ENCODE measurements around the gene HOOK2. TPM values are rescaled to one million over a fixed set of nuclear protein-coding genes. Genes with fewer than 3 reads are reported as not detected.

HOOK2 gene
- 9.1 to 13.2 TPM (median 10.1 TPM) in 5 replicates for total RNA-seq (2022; extraction: Qiagen RNA extraction; ENCODE audit: low read depth)

DNA sequence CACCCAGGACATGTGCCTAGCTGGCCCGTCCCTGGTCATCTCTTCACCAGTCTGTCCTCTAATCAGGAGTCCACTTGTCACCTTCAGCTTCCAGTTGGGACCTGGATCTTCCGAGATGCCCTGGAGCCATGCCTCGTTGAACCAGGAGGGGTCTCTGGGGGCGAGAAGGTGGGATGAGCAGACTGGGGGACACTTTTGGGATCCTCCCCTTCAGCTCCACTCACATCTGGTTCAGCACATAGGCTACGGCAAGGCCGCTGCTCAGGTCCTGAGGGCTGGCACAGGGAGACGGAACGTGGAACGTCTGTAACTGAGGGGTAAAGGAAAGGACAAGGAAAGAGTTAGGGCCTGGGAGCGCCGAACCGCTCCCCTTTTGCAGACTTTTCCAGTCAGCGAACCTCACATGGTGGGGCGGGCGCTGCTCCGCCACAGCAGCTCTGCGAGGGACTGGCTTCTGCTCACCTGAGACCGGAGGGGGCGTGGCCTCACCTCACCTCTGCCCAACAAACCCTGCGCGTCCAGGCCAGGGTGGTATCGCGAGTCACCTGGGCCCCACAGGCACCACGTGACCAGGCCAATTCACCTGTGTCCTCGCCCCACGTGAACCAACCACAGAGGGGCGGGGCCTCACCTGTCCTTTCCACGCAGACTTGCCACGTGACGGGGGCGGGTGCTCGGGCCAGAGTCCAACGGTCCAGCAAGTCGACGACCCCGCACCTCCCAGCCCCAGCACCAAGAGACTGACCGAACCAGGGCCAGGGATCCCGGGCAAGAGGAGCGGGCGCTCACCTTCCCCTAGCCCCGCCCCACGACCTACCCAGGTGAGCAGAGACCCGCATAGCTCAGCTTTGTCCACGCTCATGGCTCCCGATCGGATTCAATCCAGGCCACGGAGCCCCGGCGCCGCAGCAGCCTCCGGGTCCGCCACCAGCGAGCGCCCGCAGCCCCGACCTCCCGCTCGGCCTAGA is at the start of gene HOOK2:
Gene HOOK2, minus strand, starts transcription at position 965 of the 968 bp plus-strand sequence. Its CDS starts 103 bp downstream, at position 862.

GRCh38 chr19:12806242-12807081 is 31.1 kb upstream of the HOOK2 start, which contains the start of gene RNASEH2A:
RNASEH2A (plus strand) TSS chr19:12806584; CDS start chr19:12806674, 90 bp downstream.

DNA sequence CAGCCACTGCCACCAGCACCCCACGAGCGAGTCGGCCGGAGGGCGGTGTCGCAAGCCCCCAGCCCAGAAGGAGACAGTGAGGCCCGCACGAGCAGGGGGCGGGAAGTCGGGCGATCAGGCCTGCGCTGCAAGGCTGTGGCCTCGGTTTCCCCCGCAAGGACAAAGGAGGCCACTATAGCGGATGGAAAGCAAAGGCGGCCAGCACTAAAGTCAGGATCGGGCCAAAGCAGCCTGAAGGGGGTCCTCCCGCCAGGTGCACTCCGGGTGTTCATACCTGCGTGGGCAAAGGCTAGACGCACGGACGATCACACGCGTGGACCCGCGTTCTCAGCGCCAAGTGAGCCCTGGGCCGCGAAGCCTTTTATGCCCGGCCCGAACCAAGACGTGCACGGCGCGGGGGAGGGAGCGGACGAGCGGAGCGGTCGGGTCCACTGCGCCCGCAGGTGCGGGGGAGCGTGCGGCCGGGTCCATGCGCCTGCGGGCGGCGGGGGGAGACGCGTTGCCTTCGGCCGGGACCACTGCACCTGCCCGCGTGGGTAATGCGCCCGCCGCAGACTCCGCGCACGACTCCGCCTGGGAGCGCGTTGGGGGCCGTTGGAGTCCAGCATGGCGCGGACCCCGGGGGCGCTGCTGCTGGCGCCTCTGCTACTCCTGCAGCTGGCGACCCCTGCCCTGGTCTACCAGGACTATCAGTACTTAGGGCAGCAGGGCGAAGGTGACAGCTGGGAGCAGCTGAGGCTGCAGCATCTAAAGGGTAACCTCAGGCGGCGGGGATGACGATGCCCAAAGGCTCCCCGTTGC is 26.3 kb upstream of the HOOK2 start, which contains the start of the genes PRDX2 and THSD8:
Gene PRDX2, minus strand, starts transcription at position 335 of the 801 bp plus-strand sequence. CDS start 539 bp downstream, outside the sequence.
Gene THSD8, plus strand, starts transcription at position 604 of the 801 bp plus-strand sequence. Its CDS starts 3 bp downstream, at position 607.

DNA sequence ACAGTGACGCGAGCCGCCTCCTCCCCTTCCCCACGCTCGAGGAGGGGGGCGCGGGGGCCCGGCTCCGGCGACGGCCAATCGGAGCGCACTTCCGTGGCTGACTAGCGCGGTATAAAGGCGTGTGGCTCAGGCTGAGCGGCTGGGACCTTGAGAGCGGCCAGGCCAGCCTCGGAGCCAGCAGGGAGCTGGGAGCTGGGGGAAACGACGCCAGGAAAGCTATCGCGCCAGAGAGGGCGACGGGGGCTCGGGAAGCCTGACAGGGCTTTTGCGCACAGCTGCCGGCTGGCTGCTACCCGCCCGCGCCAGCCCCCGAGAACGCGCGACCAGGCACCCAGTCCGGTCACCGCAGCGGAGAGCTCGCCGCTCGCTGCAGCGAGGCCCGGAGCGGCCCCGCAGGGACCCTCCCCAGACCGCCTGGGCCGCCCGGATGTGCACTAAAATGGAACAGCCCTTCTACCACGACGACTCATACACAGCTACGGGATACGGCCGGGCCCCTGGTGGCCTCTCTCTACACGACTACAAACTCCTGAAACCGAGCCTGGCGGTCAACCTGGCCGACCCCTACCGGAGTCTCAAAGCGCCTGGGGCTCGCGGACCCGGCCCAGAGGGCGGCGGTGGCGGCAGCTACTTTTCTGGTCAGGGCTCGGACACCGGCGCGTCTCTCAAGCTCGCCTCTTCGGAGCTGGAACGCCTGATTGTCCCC is 16.1 kb upstream of the HOOK2 start, which contains the start of gene JUNB:
Gene JUNB, plus strand, starts transcription at position 142 of the 706 bp plus-strand sequence. Its CDS starts 286 bp downstream, at position 428.

DNA sequence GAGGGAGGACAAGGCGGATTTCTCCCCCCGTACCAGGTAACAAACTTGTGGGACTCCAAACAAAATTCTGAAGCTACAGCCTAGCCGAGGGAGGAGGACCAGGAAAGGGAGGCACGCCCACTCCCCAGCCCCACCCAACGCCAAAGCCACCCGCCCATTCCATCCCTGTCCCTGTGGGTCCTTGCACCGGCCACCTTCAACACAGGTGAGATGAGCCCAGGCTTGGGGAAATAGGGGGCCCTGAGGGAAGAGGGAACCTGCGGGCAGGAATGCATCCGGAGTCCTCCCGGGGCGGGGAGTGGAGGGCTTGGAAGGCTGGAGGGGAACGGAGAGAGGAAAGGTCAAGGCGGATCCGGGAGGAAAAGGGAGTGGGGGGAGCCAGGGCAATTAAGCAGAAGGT is 23.7 kb downstream of the HOOK2 start, which contains the start of gene BEST2:
Gene BEST2, plus strand, starts transcription at position 157 of the 400 bp plus-strand sequence. CDS start 802 bp downstream, outside the sequence.

GRCh38 chr19:12736995-12737834 is 38.1 kb downstream of the HOOK2 start, which contains the start of gene GET3:
GET3 (plus strand) TSS chr19:12737497; CDS start chr19:12737506, 9 bp downstream.

GRCh38 chr19:12723641-12724426 is 51.5 kb downstream of the HOOK2 start, which contains the start of gene TNPO2:
TNPO2 (minus strand) TSS chr19:12723932; CDS start chr19:12720977, 2,955 bp downstream.

Other genes starting within 250 kb of the HOOK2 start
- gene ZNF564, start 224.1 kb downstream of the HOOK2 start, total RNA-seq (2022; extraction: Qiagen RNA extraction; ENCODE audit: low read depth), result 1.6 to 2.4 TPM (median 1.7 TPM) in 5 replicates
- gene ZNF490, start 164.7 kb downstream of the HOOK2 start, total RNA-seq (2022; extraction: Qiagen RNA extraction; ENCODE audit: low read depth), result 0.55 to 0.78 TPM (median 0.62 TPM) in 5 replicates
- gene ZNF791, start 164.6 kb downstream of the HOOK2 start, total RNA-seq (2022; extraction: Qiagen RNA extraction; ENCODE audit: low read depth), result 4.2 to 7.9 TPM (median 5.0 TPM) in 5 replicates
- 16.4 to 20.7 TPM (median 17.5 TPM) in 5 replicates for gene MAN2B1, start 108.8 kb downstream of the HOOK2 start, total RNA-seq (2022; extraction: Qiagen RNA extraction; ENCODE audit: low read depth)
- gene WDR83, start 108.7 kb downstream of the HOOK2 start, total RNA-seq (2022; extraction: Qiagen RNA extraction; ENCODE audit: low read depth), result 7.6 to 13.8 TPM (median 10.8 TPM) in 5 replicates
- gene DHPS, start 93.7 kb downstream of the HOOK2 start, total RNA-seq (2022; extraction: Qiagen RNA extraction; ENCODE audit: low read depth), result 42.7 to 54.1 TPM (median 50.9 TPM) in 5 replicates
- not detected in 5 replicates for gene GNG14, start 87.6 kb downstream of the HOOK2 start, total RNA-seq (2022; extraction: Qiagen RNA extraction; ENCODE audit: low read depth)
- gene FBXW9, start 78.9 kb downstream of the HOOK2 start, total RNA-seq (2022; extraction: Qiagen RNA extraction; ENCODE audit: low read depth), result 9.4 to 13.1 TPM (median 11.1 TPM) in 5 replicates
- 26.5 to 38.1 TPM (median 34.8 TPM) in 5 replicates for gene TNPO2, start 51.6 kb downstream of the HOOK2 start, total RNA-seq (2022; extraction: Qiagen RNA extraction; ENCODE audit: low read depth)
- gene TRIR, start 40.9 kb downstream of the HOOK2 start, total RNA-seq (2022; extraction: Qiagen RNA extraction; ENCODE audit: low read depth), result 154 to 217 TPM (median 198 TPM) in 5 replicates
- 66.0 to 99.1 TPM (median 96.6 TPM) in 5 replicates for gene GET3, start 38.1 kb downstream of the HOOK2 start, total RNA-seq (2022; extraction: Qiagen RNA extraction; ENCODE audit: low read depth)
- 0.05 to 0.10 TPM (median 0.08 TPM) in 3 of 5 replicates, not detected in the others for gene BEST2, start 23.8 kb downstream of the HOOK2 start, total RNA-seq (2022; extraction: Qiagen RNA extraction; ENCODE audit: low read depth)
- 80.8 to 152 TPM (median 131 TPM) in 5 replicates for gene JUNB, start 15.9 kb upstream of the HOOK2 start, total RNA-seq (2022; extraction: Qiagen RNA extraction; ENCODE audit: low read depth)
- gene PRDX2, start 26.2 kb upstream of the HOOK2 start, total RNA-seq (2022; extraction: Qiagen RNA extraction; ENCODE audit: low read depth), result 0.41 to 0.94 TPM (median 0.74 TPM) in 5 replicates
- 8.2 to 20.2 TPM (median 11.8 TPM) in 4 of 5 replicates, not detected in the other for gene THSD8, start 26.5 kb upstream of the HOOK2 start, total RNA-seq (2022; extraction: Qiagen RNA extraction; ENCODE audit: low read depth)
- gene RNASEH2A, start 31.0 kb upstream of the HOOK2 start, total RNA-seq (2022; extraction: Qiagen RNA extraction; ENCODE audit: low read depth), result 26.5 to 49.9 TPM (median 42.8 TPM) in 5 replicates
- 0.10 to 0.77 TPM (median 0.27 TPM) in 4 of 5 replicates, not detected in the other for gene RTBDN, start 59.0 kb upstream of the HOOK2 start, total RNA-seq (2022; extraction: Qiagen RNA extraction; ENCODE audit: low read depth)
- 1.0 to 3.0 TPM (median 1.9 TPM) in 5 replicates for gene MAST1, start 63.0 kb upstream of the HOOK2 start, total RNA-seq (2022; extraction: Qiagen RNA extraction; ENCODE audit: low read depth)
- 26.4 to 33.8 TPM (median 31.6 TPM) in 5 replicates for gene DNASE2, start 105.9 kb upstream of the HOOK2 start, total RNA-seq (2022; extraction: Qiagen RNA extraction; ENCODE audit: low read depth)
- 0.08 TPM in 1 of 5 replicates, not detected in the others for gene KLF1, start 111.6 kb upstream of the HOOK2 start, total RNA-seq (2022; extraction: Qiagen RNA extraction; ENCODE audit: low read depth)
- gene GCDH, start 115.6 kb upstream of the HOOK2 start, total RNA-seq (2022; extraction: Qiagen RNA extraction; ENCODE audit: low read depth), result 8.9 to 12.5 TPM (median 9.9 TPM) in 5 replicates
- gene SYCE2, start 143.7 kb upstream of the HOOK2 start, total RNA-seq (2022; extraction: Qiagen RNA extraction; ENCODE audit: low read depth), result 0.23 to 0.55 TPM (median 0.40 TPM) in 5 replicates
- gene FARSA, start 158.2 kb upstream of the HOOK2 start, total RNA-seq (2022; extraction: Qiagen RNA extraction; ENCODE audit: low read depth), result 77.7 to 87.4 TPM (median 81.4 TPM) in 5 replicates
- gene CALR, start 163.1 kb upstream of the HOOK2 start, total RNA-seq (2022; extraction: Qiagen RNA extraction; ENCODE audit: low read depth), result 606 to 640 TPM (median 607 TPM) in 5 replicates
- gene RAD23A, start 170.3 kb upstream of the HOOK2 start, total RNA-seq (2022; extraction: Qiagen RNA extraction; ENCODE audit: low read depth), result 73.6 to 84.7 TPM (median 79.2 TPM) in 5 replicates
- 30.1 to 55.5 TPM (median 52.4 TPM) in 5 replicates for gene GADD45GIP1, start 181.7 kb upstream of the HOOK2 start, total RNA-seq (2022; extraction: Qiagen RNA extraction; ENCODE audit: low read depth)
- 0.09 to 0.16 TPM in 2 of 5 replicates, not detected in the others for gene DAND5, start 194.0 kb upstream of the HOOK2 start, total RNA-seq (2022; extraction: Qiagen RNA extraction; ENCODE audit: low read depth)
- 3.8 to 5.0 TPM (median 4.2 TPM) in 5 replicates for gene NFIX, start 219.9 kb upstream of the HOOK2 start, total RNA-seq (2022; extraction: Qiagen RNA extraction; ENCODE audit: low read depth)